ENCODE results near the gene PDE4D.

The PDE4D gene

GRCh38 chr5:59008816-59009473 is 884.6 kb downstream of the PDE4D start:
- no peaks in the 10 kb centered on the region for H3K36me3 ChIP-seq (ENCODE audit: control insufficient read depth, insufficient read depth, low read length)
- H3K4me1 ChIP-seq (ENCODE audit: control insufficient read depth, insufficient read depth, low read length, poor library complexity, severe bottlenecking), result no peaks in the 10 kb centered on the region
- H3K9me3 ChIP-seq (ENCODE audit: control insufficient read depth, low read length), result no peaks in the 10 kb centered on the region
- no peak overlapping the region for H3K4me3 ChIP-seq (ENCODE audit: extremely low read depth, insufficient read depth, low read length, poor library complexity, severe bottlenecking)
- H3K27ac ChIP-seq (ENCODE audit: low read depth, low read length, severe bottlenecking), result no peak overlapping the region

GRCh38 chr5:59007460-59008063 is 886.0 kb downstream of the PDE4D start:
- no peaks in the 10 kb centered on the region for H3K9me3 ChIP-seq (ENCODE audit: control insufficient read depth, low read length)
- no CpG with 5 or more reads among the region's 2 CpGs for WGBS, 2 experiments (ENCODE audit: insufficient coverage in 2 of 2)

GRCh38 chr5:59005934-59006701 is 887.4 kb downstream of the PDE4D start:
- H3K27ac ChIP-seq (ENCODE audit: low read depth, low read length, severe bottlenecking), result no peak overlapping the region
- H3K9me3 ChIP-seq (ENCODE audit: control insufficient read depth, low read length), result no peaks in the 10 kb centered on the region
- 86 to 100% methylated on average over 2 to 6 of the region's 7 CpGs for WGBS, 2 experiments (ENCODE audit: insufficient coverage in 2 of 2)
- H3K4me1 ChIP-seq (ENCODE audit: control insufficient read depth, insufficient read depth, low read length, poor library complexity, severe bottlenecking), result peaks cover 6% of the 10 kb centered on the region
- H3K36me3 ChIP-seq (ENCODE audit: control insufficient read depth, insufficient read depth, low read length), result no peaks in the 10 kb centered on the region
- no peak overlapping the region for H3K4me3 ChIP-seq (ENCODE audit: extremely low read depth, insufficient read depth, low read length, poor library complexity, severe bottlenecking)

More at GRCh38 chr5:59007460-59008063, 886.0 kb downstream of the PDE4D start:
- H3K4me1 ChIP-seq (ENCODE audit: control insufficient read depth, insufficient read depth, low read length, poor library complexity, severe bottlenecking), result peaks cover 3% of the 10 kb centered on the region
- H3K36me3 ChIP-seq (ENCODE audit: control insufficient read depth, insufficient read depth, low read length), result no peaks in the 10 kb centered on the region
- H3K4me3 ChIP-seq (ENCODE audit: extremely low read depth, insufficient read depth, low read length, poor library complexity, severe bottlenecking), result no peak overlapping the region
- H3K27ac ChIP-seq (ENCODE audit: low read depth, low read length, severe bottlenecking), result no peak overlapping the region

GRCh38 chr5:59003641-59004040 is 889.9 kb downstream of the PDE4D start:
- H3K9me3 ChIP-seq (ENCODE audit: control insufficient read depth, low read length), result no peaks in the 10 kb centered on the region
- no peak overlapping the region for H3K27ac ChIP-seq (ENCODE audit: low read depth, low read length, severe bottlenecking)
- WGBS, 2 experiments (ENCODE audit: insufficient coverage in 2 of 2), result 51 to 82% methylated on average over 2 to 4 of the region's 5 CpGs
- H3K4me3 ChIP-seq (ENCODE audit: extremely low read depth, insufficient read depth, low read length, poor library complexity, severe bottlenecking), result no peak overlapping the region
- H3K4me1 ChIP-seq (ENCODE audit: control insufficient read depth, insufficient read depth, low read length, poor library complexity, severe bottlenecking), result peaks cover 6% of the 10 kb centered on the region
- H3K36me3 ChIP-seq (ENCODE audit: control insufficient read depth, insufficient read depth, low read length), result no peaks in the 10 kb centered on the region

GRCh38 chr5:59003124-59003523 is 890.4 kb downstream of the PDE4D start:
- no peak overlapping the region for H3K27ac ChIP-seq (ENCODE audit: low read depth, low read length, severe bottlenecking)
- H3K4me1 ChIP-seq (ENCODE audit: control insufficient read depth, insufficient read depth, low read length, poor library complexity, severe bottlenecking), result peaks cover 6% of the 10 kb centered on the region
- no peaks in the 10 kb centered on the region for H3K36me3 ChIP-seq (ENCODE audit: control insufficient read depth, insufficient read depth, low read length)
- WGBS, 2 experiments (ENCODE audit: insufficient coverage in 2 of 2), result 75 to 79% methylated on average over 4 of the region's 4 CpGs
- no peaks in the 10 kb centered on the region for H3K9me3 ChIP-seq (ENCODE audit: control insufficient read depth, low read length)
- H3K4me3 ChIP-seq (ENCODE audit: extremely low read depth, insufficient read depth, low read length, poor library complexity, severe bottlenecking), result no peak overlapping the region

GRCh38 chr5:59002162-59002825 is 891.2 kb downstream of the PDE4D start:
- no peaks in the 10 kb centered on the region for H3K9me3 ChIP-seq (ENCODE audit: control insufficient read depth, low read length)
- no peaks in the 10 kb centered on the region for H3K36me3 ChIP-seq (ENCODE audit: control insufficient read depth, insufficient read depth, low read length)
- H3K27ac ChIP-seq (ENCODE audit: low read depth, low read length, severe bottlenecking), result no peak overlapping the region
- WGBS, 2 experiments (ENCODE audit: insufficient coverage in 2 of 2), result 100% methylated on average over 1 of the region's 1 CpG; no CpG with 5 or more reads in 1 of the 2 experiments
- H3K4me3 ChIP-seq (ENCODE audit: extremely low read depth, insufficient read depth, low read length, poor library complexity, severe bottlenecking), result no peak overlapping the region
- H3K4me1 ChIP-seq (ENCODE audit: control insufficient read depth, insufficient read depth, low read length, poor library complexity, severe bottlenecking), result peaks cover 6% of the 10 kb centered on the region

GRCh38 chr5:59001716-59002115 is 891.8 kb downstream of the PDE4D start:
- 86 to 92% methylated on average over 2 to 3 of the region's 6 CpGs for WGBS, 2 experiments (ENCODE audit: insufficient coverage in 2 of 2)
- no peaks in the 10 kb centered on the region for H3K36me3 ChIP-seq (ENCODE audit: control insufficient read depth, insufficient read depth, low read length)
- no peak overlapping the region for H3K27ac ChIP-seq (ENCODE audit: low read depth, low read length, severe bottlenecking)
- H3K9me3 ChIP-seq (ENCODE audit: control insufficient read depth, low read length), result no peaks in the 10 kb centered on the region
- H3K4me1 ChIP-seq (ENCODE audit: control insufficient read depth, insufficient read depth, low read length, poor library complexity, severe bottlenecking), result peaks cover 6% of the 10 kb centered on the region
- no peak overlapping the region for H3K4me3 ChIP-seq (ENCODE audit: extremely low read depth, insufficient read depth, low read length, poor library complexity, severe bottlenecking)

GRCh38 chr5:59001154-59001553 is 892.4 kb downstream of the PDE4D start:
- no peak overlapping the region for H3K4me3 ChIP-seq (ENCODE audit: extremely low read depth, insufficient read depth, low read length, poor library complexity, severe bottlenecking)
- no peaks in the 10 kb centered on the region for H3K9me3 ChIP-seq (ENCODE audit: control insufficient read depth, low read length)
- peaks cover 6% of the 10 kb centered on the region for H3K4me1 ChIP-seq (ENCODE audit: control insufficient read depth, insufficient read depth, low read length, poor library complexity, severe bottlenecking)
- H3K36me3 ChIP-seq (ENCODE audit: control insufficient read depth, insufficient read depth, low read length), result no peaks in the 10 kb centered on the region
- H3K27ac ChIP-seq (ENCODE audit: low read depth, low read length, severe bottlenecking), result no peak overlapping the region

- Histone ChIP-seq H3K9me3 (ENCODE audit: control insufficient read depth, low read length) (no peaks in the 10 kb centered on the region), H3K27ac (ENCODE audit: low read depth, low read length, severe bottlenecking) (no peak overlapping the region), H3K4me3 (ENCODE audit: extremely low read depth, insufficient read depth, low read length, poor library complexity, severe bottlenecking) (no peak overlapping the region), H3K4me1 (ENCODE audit: control insufficient read depth, insufficient read depth, low read length, poor library complexity, severe bottlenecking) (peaks cover 6% of the 10 kb centered on the region), H3K36me3 (ENCODE audit: control insufficient read depth, insufficient read depth, low read length) (no peaks in the 10 kb centered on the region)
- 80 to 100% methylated on average over 1 of the region's 3 CpGs for WGBS, 2 experiments (ENCODE audit: insufficient coverage in 2 of 2)
These were observed 893.3 kb downstream of the PDE4D start for GRCh38 chr5:59000211-59000610.

GRCh38 chr5:58999804-59000203 is 893.7 kb downstream of the PDE4D start:
- H3K27ac ChIP-seq (ENCODE audit: low read depth, low read length, severe bottlenecking), result no peak overlapping the region
- H3K9me3 ChIP-seq (ENCODE audit: control insufficient read depth, low read length), result no peaks in the 10 kb centered on the region
- WGBS, 2 experiments (ENCODE audit: insufficient coverage in 2 of 2), result 88 to 92% methylated on average over 4 to 5 of the region's 7 CpGs
- no peaks in the 10 kb centered on the region for H3K36me3 ChIP-seq (ENCODE audit: control insufficient read depth, insufficient read depth, low read length)
- peaks cover 6% of the 10 kb centered on the region for H3K4me1 ChIP-seq (ENCODE audit: control insufficient read depth, insufficient read depth, low read length, poor library complexity, severe bottlenecking)
- H3K4me3 ChIP-seq (ENCODE audit: extremely low read depth, insufficient read depth, low read length, poor library complexity, severe bottlenecking), result no peak overlapping the region
